Midbrain (tissue), 1 donor: Measurements from ENCODE around the gene KCTD10.
A peak's percentile ranks its signal among the peaks of the same experiment; 100 is the strongest.
"Not testable (repeated sequence)": the region's sequence is repeated elsewhere in the genome, so short reads cannot be mapped to it uniquely, and the experiment has no call there.

Experiments
- DNase-seq: peaks from one replicate; lab custom pipeline; 2025; lab: John Stamatoyannopoulos, UW

Gene KCTD10

GRCh38 chr12:109473526-109474270 lies 3.4 kb downstream of the KCTD10 start:
- not testable (repeated sequence) for DNase-seq

DNA sequence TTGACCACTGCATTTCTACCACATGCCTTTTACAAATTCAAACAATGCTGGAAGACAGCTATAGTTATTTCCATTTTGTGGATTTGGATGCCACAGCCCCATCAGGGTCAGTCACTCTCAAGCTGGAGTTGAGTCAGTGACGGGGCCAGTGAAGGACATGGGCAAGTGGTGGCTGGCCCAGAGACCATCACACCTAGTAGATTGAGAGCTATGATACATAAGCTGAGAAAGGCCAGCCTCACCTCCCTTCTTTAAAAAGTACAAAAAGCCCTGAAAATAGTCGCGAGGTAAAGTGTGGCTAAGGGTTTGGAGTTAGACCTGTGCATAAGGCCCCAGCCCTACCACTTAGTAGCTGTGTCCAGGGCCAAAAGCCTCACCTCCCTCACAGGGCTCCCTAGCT lies 4.1 kb downstream of the KCTD10 start:
- DNase-seq: no peak

DNA sequence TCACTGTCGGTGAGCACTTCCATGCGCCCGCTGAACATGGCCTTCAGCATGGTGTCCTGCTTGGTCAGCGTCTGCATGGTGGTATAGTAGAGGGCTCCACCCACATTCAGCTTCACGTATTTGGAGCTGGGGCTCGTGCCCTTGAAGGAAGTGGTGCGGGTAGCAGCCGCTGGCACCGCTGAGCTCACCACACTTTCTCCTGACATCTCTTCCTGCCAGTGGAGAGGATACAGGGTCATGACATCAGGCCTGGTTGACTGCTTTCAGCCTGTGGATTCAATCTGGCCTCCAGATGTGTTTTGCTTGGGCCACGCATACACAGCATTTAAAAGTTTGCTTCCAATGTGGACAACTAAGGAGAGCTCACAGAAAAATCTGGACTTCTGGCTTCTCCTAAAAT lies 7.6 kb downstream of the KCTD10 start:
- no peak for DNase-seq

DNA sequence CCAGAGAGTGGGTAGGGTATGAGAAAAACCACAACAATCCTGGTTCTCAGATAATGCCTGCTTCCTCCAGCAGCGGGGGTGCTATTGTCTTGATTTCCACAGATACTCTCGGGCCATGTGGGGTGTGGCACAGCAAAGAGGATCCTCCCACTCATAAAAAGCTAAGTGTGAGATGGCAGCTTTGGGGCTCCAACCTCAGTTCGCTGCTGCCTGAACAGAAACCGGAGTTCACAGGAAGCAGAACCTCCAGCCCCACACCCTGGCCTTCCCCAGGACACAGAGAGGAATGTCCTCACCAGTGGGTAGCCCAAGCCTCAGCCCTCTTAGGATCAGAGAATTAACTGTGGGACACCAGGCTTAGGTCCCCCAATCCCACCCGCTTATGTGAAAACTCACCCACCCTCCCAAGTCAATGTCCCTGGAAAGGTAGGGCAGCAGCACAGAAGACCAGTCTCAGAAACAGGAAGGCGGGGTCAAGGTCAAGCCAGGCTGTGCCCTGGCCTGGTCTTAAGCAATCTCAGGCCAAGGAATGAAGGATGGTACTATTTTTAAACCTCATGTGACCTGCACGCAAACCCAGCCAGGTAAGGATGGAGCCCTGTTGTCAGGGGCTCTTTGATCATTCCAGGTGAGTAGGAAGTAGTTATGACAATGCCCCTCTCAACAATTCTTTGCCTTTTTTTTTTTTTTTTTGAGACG lies 9.0 kb downstream of the KCTD10 start:
- no peak for DNase-seq

DNA sequence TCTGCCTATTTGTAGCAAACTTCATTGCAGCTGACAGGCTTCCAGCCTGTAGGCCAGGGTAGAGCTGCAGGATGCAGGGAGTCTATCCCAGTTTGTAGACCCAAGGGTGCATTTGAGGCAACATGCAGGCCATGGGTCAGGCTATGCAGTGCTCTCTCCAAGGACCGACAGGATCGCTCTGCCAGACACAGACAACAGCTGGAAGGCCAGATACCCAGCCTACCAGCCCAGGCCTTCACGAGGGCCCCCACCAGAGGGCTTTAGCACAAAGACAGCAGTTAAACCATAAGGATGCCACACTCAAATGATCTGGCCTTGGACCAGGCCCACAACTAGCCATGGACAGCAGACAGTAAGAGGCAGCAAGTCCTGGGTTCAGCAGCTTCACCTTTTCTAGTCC lies 10.3 kb downstream of the KCTD10 start:
- no peak for DNase-seq

DNA sequence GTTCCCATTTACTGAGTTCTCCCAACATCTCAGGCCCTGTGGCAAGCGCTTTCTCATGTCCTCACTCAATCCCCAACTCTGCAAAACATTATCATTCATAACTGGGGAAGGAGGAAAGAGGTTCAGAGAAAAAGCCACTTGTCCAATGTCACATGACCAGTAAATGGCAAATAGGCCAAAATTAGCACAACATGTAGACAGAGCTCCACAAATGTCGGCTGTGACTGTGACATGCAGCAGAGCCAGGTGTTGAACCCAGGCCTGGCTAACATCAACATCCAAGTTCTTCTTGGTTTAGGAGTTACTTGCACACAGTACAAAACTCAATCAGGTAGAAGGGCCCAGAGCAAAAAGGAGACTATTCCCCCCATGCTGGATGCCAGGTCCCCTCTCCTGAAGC lies 10.8 kb downstream of the KCTD10 start:
- DNase-seq: no peak

- DNase-seq: no peak
Observed at GRCh38 chr12:109464642-109465351, 12.3 kb downstream of the KCTD10 start.

DNA sequence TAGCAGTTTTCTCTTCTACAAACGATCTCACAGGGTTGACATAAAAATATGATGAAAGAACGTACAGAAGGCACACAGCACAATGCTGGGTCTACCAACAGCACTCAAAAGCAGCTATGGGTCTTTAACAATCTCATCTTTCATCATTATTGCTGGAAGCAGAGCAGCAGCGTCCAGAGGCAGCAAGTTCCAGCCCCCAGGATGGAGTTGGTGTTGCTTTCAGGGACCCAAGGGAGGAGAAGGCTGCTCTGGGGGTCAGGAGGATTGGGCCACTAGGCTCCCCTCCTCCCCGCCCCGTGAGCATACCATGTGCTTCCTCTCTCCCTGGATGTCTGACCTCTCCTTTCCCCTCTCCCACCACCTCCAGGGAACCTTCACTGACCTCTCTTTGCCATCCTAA lies 13.3 kb downstream of the KCTD10 start:
- no peak for DNase-seq

GRCh38 chr12:109462868-109463692 lies 14.0 kb downstream of the KCTD10 start:
- DNase-seq: no peak

- DNase-seq: peak; percentile 35
Observed at GRCh38 chr12:109461846-109462756, 15.0 kb downstream of the KCTD10 start.

DNA sequence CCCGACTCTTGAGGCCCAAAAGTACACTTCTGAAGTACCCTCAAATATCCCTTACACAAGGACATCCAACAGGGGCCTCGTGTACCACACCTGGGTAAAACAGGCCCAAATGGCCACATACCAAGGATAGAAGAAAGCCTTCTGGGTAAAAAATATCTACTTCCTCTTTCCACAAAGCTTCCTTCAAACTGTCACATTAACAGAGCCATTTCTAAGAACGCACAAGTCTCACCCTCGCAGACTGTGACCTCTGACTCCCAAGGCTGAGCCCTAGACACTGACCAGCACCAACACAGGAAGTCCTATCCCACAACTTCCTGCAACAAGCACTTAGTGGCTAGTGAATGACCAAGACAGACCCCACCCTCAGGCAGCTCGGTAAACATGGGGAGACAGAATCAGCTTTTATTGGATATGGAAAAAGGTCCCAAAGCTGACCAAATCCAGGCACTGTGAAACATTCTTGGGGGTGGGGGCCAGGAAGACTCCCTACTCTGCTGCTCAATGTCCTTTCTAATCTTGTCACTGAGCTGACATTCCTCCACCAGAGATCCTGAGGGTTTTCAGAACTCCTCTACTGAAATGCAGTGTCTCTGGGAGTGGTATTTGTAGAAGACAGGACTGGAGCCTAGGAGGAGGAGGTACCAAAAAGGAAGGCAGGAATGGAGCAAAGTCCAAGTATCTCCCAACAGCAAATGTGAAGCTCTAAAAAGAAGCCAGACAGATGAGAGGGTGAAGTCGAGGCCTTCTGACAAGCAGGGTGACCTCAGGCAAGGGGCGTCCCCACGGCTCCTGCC lies 15.9 kb downstream of the KCTD10 start:
- peak; percentile 20 for DNase-seq

DNA sequence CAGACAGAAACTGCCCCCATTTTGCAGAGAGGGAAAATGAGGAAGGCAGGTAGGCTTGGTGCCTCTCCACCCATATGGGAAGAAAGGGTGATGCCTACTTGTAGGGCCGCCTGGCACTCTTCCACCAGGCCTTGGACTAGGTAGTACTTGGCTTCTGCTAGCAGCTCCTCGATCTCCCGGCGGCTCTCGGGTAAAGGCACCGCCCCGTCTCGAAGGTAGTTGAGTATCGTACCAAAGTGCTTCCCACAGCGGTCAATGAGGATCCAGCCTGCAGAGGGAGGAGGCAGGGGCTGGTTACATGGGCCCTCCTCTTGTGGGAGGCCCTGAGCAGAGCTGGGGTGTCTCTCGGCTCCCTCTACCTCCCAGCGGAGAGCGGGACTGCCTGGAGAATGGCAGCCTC lies 16.6 kb downstream of the KCTD10 start:
- DNase-seq: no peak

- no peak for DNase-seq
Observed at GRCh38 chr12:109459247-109459646, 17.9 kb downstream of the KCTD10 start.

- DNase-seq: no peak
Observed at GRCh38 chr12:109458771-109459208, 18.3 kb downstream of the KCTD10 start.

DNA sequence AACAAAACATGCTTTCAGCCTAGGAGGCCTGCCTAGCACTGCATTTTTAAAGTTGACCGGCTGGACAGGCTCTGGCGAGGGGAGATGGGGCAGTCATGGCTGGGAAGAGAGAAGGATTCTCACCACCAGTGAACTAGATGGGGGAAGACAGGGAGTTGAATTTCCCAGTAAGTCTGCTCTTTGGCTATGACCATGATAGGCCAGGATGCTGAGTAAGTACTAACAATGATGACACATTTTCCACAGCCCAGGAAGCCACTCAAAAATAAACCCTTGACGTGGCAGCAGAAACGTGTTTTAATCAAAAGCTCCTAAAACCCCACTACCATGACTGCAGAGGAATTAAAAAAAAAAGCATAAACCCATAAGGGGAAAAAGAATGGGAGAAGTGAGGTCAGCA lies 19.0 kb downstream of the KCTD10 start:
- no peak for DNase-seq

DNA sequence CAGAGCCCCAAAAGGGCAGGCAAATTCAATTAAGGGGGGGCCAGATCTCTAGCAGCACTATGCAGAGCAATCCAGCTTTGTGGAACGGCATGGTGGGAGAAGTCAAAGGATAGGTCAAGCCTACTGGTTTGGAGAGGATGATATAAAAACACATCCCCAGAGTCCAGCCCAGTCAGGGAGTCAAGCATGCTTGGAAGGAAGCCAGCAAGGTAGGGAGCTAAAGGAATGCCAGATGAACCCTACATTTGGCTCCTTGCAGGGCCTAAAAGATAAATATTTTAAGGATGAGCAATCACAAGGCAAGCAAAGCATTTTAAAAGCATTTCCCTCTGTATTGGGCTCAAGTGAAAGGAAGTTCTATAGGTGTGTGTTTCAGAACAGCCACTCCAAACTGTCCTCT lies 21.4 kb downstream of the KCTD10 start:
- no peak for DNase-seq

DNA sequence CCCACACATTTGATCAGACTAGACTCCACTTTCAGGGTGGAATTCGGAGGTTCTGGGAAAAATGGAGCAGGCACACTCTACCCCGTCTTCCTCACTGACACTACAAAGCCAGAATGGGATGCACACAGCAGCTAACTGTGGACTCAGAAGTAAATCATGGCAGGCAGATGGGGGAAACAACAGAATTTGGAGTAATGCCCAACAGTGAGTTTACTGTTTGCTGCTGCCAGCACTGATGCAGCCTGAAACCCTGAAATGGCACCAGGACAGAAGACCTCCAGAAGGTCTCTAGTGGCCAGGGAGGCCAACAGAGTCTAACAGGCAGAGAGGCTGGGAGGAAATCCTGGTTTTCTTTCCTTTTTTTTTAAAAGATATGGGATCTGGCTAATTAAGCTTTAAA lies 24.6 kb downstream of the KCTD10 start:
- no peak for DNase-seq

- DNase-seq: no peak
Observed at GRCh38 chr12:109451400-109451799, 25.7 kb downstream of the KCTD10 start.

GRCh38 chr12:109450980-109451379 lies 26.1 kb downstream of the KCTD10 start:
- DNase-seq: no peak

DNA sequence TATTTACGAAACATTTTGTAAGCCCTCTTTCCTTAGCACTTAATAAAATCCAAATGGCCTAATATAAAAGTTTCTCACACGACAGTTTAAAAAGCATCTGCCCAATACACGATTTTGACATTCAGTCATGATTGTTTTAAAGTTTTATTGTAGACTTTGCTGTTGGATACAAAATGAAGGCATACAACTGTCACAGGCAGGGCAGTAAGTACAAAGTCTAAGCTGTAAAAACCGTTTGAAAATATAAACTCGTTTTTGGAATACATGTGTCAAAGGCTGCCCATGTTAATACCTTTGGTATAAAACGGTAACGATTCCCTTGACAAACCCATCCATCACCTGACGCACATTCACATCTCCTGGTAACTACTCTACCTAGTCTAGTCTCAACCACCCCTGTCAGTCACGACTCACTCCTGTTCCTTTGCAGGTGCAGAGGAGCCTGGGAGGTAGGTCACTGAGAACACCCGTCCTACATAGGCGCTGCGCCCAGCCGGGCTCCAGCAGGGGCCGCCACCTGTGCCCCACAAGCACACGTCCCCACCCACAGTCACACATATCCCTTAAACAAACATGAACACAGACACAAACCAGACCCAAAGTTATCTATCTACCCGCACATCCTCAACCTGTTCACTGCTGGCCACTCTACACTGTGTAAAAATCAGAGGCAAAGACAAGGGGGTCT lies 27.1 kb downstream of the KCTD10 start:
- no peak for DNase-seq
